Caco-2 (cell line): ENCODE data around the gene AIFM1. TPM values are rescaled to one million over a fixed set of nuclear protein-coding genes. Genes with fewer than 3 reads are reported as not detected.
A peak's percentile ranks its signal among the peaks of the same experiment; 100 is the strongest.

Experiments
- BruUV-seq: library from RNA; stranded (reverse); fragments of 400-500 nt; replicated peaks from 2 replicates; lab custom pipeline; 2021; lab: Mats Ljungman, UMichigan
- CTCF ChIA-PET: fragments of 300-600 bp; sonication (Branson Sonifier 250); formaldehyde crosslinking; loops from one replicate; lab custom pipeline; 2022; ENCODE audit warnings: antibody characterized with exemption; lab: Charles Lee
- POLR2A ChIA-PET: fragments of 300-600 bp; sonication (Branson Sonifier 250); formaldehyde crosslinking; loops from one replicate; lab custom pipeline; 2022; ENCODE audit warnings: antibody characterized with exemption; lab: Charles Lee
- DNase-seq, 2 experiments: peaks; one replicate each; pipeline versions ENCODE4 v3.0.0 to v3.0.0-alpha.2; 2020 to 2022
- H3K27me3 ChIP-seq: replicated peaks from 2 replicates; pipeline ENCODE4 v1.6.0; 2011; ENCODE audit warnings: low read length; ENCODE audit not compliant: control insufficient read depth, insufficient read depth
- H3K36me3 ChIP-seq: 2 replicates; pipeline ENCODE4 v1.5.1; 2011; ENCODE audit warnings: low read length; ENCODE audit not compliant: control insufficient read depth, insufficient read depth
- H3K4me1 ChIP-seq: fragments of 250-450 bp; sonication (Bioruptor Pico); 2 replicates; pipeline ENCODE4 v1.5.1; 2020; ENCODE audit warnings: mild to moderate bottlenecking
- H3K4me3 ChIP-seq: 2 replicates; pipeline ENCODE4 v1.5.1; 2011; ENCODE audit warnings: low read depth, mild to moderate bottlenecking, control low read depth, low read length
- H3K9me3 ChIP-seq: fragments of 250-450 bp; sonication (Bioruptor Pico); 2 replicates; pipeline ENCODE4 v1.5.1; 2020; ENCODE audit warnings: mild to moderate bottlenecking, moderate library complexity
- H3K27ac Mint-ChIP-seq: one replicate; pipeline ENCODE4 v1.8.0; 2022; ENCODE audit warnings: mixed read lengths; ENCODE audit not compliant: unreplicated experiment
- H3K27me3 Mint-ChIP-seq: one replicate; pipeline ENCODE4 v1.8.0; 2022; ENCODE audit warnings: mixed read lengths; ENCODE audit not compliant: insufficient read depth, unreplicated experiment
- H3K36me3 Mint-ChIP-seq: one replicate; pipeline ENCODE4 v1.8.0; 2022; ENCODE audit warnings: mild to moderate bottlenecking, mixed read lengths; ENCODE audit not compliant: insufficient read depth, unreplicated experiment
- H3K4me1 Mint-ChIP-seq: one replicate; pipeline ENCODE4 v1.8.0; 2022; ENCODE audit warnings: low read depth, mixed read lengths; ENCODE audit not compliant: unreplicated experiment
- H3K4me3 Mint-ChIP-seq: one replicate; pipeline ENCODE4 v1.8.0; 2022; ENCODE audit warnings: mild to moderate bottlenecking, moderate library complexity, mixed read lengths; ENCODE audit not compliant: unreplicated experiment
- H3K9me3 Mint-ChIP-seq: one replicate; pipeline ENCODE4 v1.8.0; 2022; ENCODE audit warnings: mixed read lengths; ENCODE audit not compliant: unreplicated experiment
- CTCF ChIP-seq, 2 experiments: fragments of 200-600 bp in 1 of 2; IDR thresholded peaks; 1 replicate in 1 of 2; 2 replicates in 1 of 2; pipeline versions ENCODE4 v1.5.1 to v1.8.0; 2011 to 2022; ENCODE audit warnings: antibody characterized with exemption in 1 of 2, control low read depth in 1 of 2, inconsistent platforms in 1 of 2, low read depth in 1 of 2, low read length in 1 of 2, mild to moderate bottlenecking in 1 of 2, moderate library complexity in 1 of 2; ENCODE audit not compliant: insufficient read depth in 1 of 2, severe bottlenecking in 1 of 2, unreplicated experiment in 1 of 2
- intact Hi-C: fragments of 100-400 bp; cut with micrococcal nuclease; formaldehyde crosslinking; loops from one replicate; pipeline ENCODE4 v1.10.0; 2022; ENCODE audit not compliant: unreplicated experiment
- total RNA-seq: library from RNA; stranded (reverse); gene quantifications from 2 replicates; pipeline ENCODE4 v1.2.3, GENCODE V29; 2022

Gene AIFM1
- total RNA-seq, 1 experiment from 2014 or later = 53.0 TPM

GRCh38 chrX:130094696-130095095 is 70.9 kb downstream of the AIFM1 start:
- H3K36me3 Mint-ChIP-seq = peaks cover under 1% of the 10 kb centered on the region
- H3K9me3 Mint-ChIP-seq = no peaks in the 10 kb centered on the region
- no TSS peak for BruUV-seq
- intact Hi-C loops = no loop called here
- peaks cover 7% of the 10 kb centered on the region for H3K4me1 Mint-ChIP-seq
- ChIA-PET POLR2A (no interaction called here), CTCF (no interaction called here)
- no peak for TF ChIP-seq CTCF (IDR thresholded peaks at IDR 0.05; ENCODE audit: insufficient read depth in 1 of 2, low read depth in 1 of 2, low read length in 1 of 2, severe bottlenecking in 1 of 2, unreplicated experiment in 1 of 2)
- Histone ChIP-seq H3K4me1 (peaks cover 13% of the 10 kb centered on the region), H3K4me3 (no peak overlapping the region), H3K27me3 (no peaks in the 10 kb centered on the region), H3K9me3 (no peaks in the 10 kb centered on the region), H3K36me3 (no peaks in the 10 kb centered on the region)
- H3K27me3 Mint-ChIP-seq = no peaks in the 10 kb centered on the region
- DNase-seq = no peak
- H3K4me3 Mint-ChIP-seq = no peak overlapping the region
- no peak overlapping the region for H3K27ac Mint-ChIP-seq

GRCh38 chrX:130093271-130093670 is 72.4 kb downstream of the AIFM1 start:
- CTCF ChIA-PET = no interaction called here
- BruUV-seq = no TSS peak
- no peaks in the 10 kb centered on the region for H3K27me3 Mint-ChIP-seq
- no peaks in the 10 kb centered on the region; the same call in 1 of the 2 replicates for H3K36me3 ChIP-seq
- intact Hi-C loops = no loop called here
- TF ChIP-seq CTCF (IDR thresholded peaks at IDR 0.05; ENCODE audit: insufficient read depth in 1 of 2, low read depth in 1 of 2, low read length in 1 of 2, severe bottlenecking in 1 of 2, unreplicated experiment in 1 of 2) = no peak
- H3K4me3 ChIP-seq = no peak overlapping the region
- no peaks in the 10 kb centered on the region for H3K9me3 Mint-ChIP-seq
- no peak overlapping the region for H3K4me3 Mint-ChIP-seq
- peaks cover 4% of the 10 kb centered on the region for H3K4me1 Mint-ChIP-seq
- H3K9me3 ChIP-seq = no peaks in the 10 kb centered on the region
- DNase-seq = no peak
- H3K27ac Mint-ChIP-seq = no peak overlapping the region
- H3K36me3 Mint-ChIP-seq = peaks cover 4% of the 10 kb centered on the region
- POLR2A ChIA-PET = no interaction called here
- H3K4me1 ChIP-seq = peaks cover 8% of the 10 kb centered on the region
- no peaks in the 10 kb centered on the region for H3K27me3 ChIP-seq

- ChIA-PET POLR2A (no interaction called here), CTCF (no interaction called here)
- Mint-ChIP-seq H3K4me3 (no peak overlapping the region), H3K9me3 (no peaks in the 10 kb centered on the region), H3K27me3 (no peaks in the 10 kb centered on the region), H3K36me3 (peaks cover 4% of the 10 kb centered on the region), H3K4me1 (peaks cover 6% of the 10 kb centered on the region), H3K27ac (no peak overlapping the region)
- intact Hi-C loops = no loop called here
- DNase-seq = peak in 1 of 2 experiments; percentile 39
- H3K36me3 ChIP-seq = no peaks in the 10 kb centered on the region; the same call in 1 of the 2 replicates
- H3K4me3 ChIP-seq = no peak overlapping the region
- no peak for TF ChIP-seq CTCF (IDR thresholded peaks at IDR 0.05; ENCODE audit: insufficient read depth in 1 of 2, low read depth in 1 of 2, low read length in 1 of 2, severe bottlenecking in 1 of 2, unreplicated experiment in 1 of 2)
- H3K9me3 ChIP-seq = no peaks in the 10 kb centered on the region
- no peaks in the 10 kb centered on the region for H3K27me3 ChIP-seq
- BruUV-seq = no TSS peak
- no peaks in the 10 kb centered on the region for H3K4me1 ChIP-seq
Measured at GRCh38 chrX:130091980-130092522, 73.6 kb downstream of the AIFM1 start.
